Activated CD8-positive, alpha-beta memory T cell treated with anti-CD3 and anti-CD28 coated beads, Interleukin-2, amount 50 U/mL, for 24 hours (primary cell): Measurements from ENCODE around the gene ARHGEF17.

Experiments used
- DNase-seq: peaks from one replicate; pipeline ENCODE4 v3.0.0-alpha.2; 2020; ENCODE audit errors: extremely low read depth

ARHGEF17 gene

DNA sequence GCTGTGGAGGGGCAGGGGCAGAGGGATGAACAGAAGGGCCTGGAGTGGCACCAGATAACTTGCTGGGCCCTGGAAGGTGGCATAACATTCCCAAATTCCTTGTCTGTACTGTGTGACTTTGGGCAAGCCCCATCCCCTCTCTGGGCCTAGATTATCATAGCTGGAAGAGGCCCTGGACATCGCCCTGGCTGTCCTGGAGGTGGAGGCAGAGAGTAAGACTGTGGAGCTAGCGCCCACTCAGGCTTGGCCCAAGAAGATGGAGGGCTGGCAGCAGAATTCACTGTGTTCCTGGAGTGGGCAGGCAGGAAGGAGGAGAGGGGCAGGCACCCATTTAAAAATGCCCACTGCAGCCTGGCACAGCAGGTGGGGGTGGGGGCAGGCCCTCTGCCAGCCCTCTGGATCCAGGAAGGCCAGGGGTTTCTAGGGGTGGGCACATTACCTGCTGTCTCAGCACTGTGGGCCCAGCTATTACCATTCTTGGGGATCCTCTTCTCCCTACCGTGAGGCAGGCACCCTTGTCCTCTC, 22.6 kb downstream of the ARHGEF17 start:
- no peak for DNase-seq

GRCh38 chr11:73331138-73331916, 23.3 kb downstream of the ARHGEF17 start:
- no peak for DNase-seq

- DNase-seq, result no peak
Observed at GRCh38 chr11:73333173-73333572, 25.1 kb downstream of the ARHGEF17 start.

DNA sequence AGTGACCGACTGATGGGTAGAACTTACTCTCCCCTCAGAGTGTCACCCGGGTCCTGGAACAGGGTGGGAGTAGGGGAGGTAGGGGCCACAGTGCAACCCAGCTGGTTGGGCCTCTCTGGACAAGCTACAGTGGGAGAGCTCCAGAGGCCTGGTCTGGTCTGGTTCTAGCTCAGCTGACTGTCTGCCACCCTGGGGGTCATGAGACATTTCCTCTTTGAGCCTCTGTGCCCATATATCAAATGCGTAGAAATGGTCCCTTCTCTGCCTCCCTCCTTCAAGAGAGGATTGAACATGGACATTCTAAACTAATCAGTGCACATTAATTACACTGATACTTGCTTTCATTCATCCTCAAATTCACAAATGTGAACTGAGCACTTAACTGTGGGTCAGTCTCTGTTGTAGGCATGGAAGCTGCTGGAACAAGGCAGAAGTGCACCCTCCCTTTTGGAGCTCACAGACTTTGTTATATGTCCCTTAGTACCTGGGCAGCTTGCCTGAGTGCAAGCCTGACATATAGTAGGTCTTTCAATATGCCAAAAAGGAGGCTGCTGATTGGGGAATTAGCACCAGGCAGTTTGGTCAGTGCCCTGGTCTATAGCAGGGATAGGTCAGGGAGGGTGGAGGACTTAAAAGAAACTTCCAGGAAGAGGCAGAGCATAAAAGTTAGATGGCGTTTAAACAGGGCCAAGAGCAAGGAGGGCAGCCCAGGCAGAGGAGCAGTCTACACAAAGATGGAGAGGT, 25.7 kb downstream of the ARHGEF17 start:
- DNase-seq, result no peak

GRCh38 chr11:73334384-73335203, 26.5 kb downstream of the ARHGEF17 start:
- no peak for DNase-seq

DNA sequence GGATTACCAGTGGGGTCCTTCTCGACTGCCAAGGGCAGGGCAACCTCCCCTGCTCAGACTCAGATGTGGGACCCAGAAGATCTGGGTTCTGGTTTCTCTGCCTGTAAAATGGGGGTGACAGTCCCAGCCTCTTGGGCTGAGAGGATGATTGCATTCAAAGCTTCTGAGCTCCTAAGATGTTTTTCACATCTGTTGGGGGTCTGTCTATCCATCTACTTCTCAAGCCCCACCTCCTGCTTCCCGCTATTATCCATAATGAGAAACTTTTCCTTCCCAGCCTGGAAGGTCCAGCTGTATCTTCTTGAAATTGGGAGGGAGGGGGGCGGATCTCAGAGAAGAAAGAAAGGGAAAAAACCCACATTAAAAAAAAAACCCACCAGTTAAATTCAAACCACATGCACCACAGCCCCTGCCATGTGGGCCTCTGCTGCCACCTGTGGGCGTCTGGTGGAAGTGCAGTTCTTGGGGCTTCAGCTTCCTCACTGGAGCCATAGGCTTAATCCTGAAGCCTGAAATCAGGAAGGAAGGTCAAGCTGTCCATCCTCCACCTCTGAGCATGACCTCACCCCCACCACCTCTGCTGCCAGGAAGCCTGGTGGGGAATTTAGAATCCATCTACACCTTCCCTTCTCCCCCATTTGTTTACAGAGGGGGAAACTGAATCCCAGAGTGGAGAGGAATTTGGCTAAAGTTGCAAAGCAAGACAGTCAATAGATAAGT, 27.3 kb downstream of the ARHGEF17 start:
- peak; percentile 53 for DNase-seq

GRCh38 chr11:73337846-73338245, 29.8 kb downstream of the ARHGEF17 start:
- DNase-seq, result no peak

DNA sequence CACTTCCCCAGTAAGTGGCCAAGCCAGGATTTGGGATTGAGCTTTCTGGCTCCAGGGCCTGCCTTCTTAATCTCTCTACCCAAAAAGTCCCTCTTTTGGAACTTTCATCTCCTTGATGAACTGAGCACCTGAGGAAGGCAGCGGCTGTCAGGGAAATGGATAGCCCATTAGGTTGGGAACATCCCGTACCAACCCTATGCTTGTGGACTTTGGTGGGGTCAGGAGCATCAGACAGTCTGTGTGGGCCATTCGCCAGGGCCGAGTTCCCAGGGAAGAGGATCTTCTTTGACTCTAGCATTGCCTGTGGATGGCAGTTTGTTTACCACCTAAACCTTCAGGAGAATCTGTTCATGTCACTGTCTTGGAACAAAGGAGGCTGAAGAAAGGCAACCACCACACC, 30.2 kb downstream of the ARHGEF17 start:
- DNase-seq, result no peak

DNA sequence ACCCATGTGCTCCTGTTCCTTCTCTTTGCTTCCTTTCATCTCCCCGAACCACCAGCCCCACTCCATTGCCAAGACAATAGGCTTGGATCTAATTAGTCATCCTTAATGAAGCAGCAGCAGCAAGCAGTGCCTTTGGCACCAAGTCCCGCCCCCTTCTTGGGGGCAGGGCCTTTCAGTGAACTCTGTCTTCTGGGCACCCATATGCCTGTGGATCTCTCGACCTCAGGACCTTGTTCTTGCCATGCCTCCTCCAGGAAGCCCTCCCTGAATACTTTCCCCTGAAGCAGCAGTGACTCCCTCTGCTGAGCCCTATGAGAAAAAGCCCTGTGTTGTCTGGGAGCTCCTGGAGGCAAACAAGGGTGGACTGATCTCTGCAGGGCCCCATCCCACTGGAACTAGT, 32.1 kb downstream of the ARHGEF17 start:
- DNase-seq, result no peak

GRCh38 chr11:73342633-73343032, 34.6 kb downstream of the ARHGEF17 start:
- DNase-seq, result no peak

GRCh38 chr11:73343076-73343873, 35.2 kb downstream of the ARHGEF17 start:
- DNase-seq, result no peak

GRCh38 chr11:73344191-73344607, 36.1 kb downstream of the ARHGEF17 start:
- no peak for DNase-seq

- no peak for DNase-seq
Observed at GRCh38 chr11:73345481-73346160, 37.5 kb downstream of the ARHGEF17 start.

DNA sequence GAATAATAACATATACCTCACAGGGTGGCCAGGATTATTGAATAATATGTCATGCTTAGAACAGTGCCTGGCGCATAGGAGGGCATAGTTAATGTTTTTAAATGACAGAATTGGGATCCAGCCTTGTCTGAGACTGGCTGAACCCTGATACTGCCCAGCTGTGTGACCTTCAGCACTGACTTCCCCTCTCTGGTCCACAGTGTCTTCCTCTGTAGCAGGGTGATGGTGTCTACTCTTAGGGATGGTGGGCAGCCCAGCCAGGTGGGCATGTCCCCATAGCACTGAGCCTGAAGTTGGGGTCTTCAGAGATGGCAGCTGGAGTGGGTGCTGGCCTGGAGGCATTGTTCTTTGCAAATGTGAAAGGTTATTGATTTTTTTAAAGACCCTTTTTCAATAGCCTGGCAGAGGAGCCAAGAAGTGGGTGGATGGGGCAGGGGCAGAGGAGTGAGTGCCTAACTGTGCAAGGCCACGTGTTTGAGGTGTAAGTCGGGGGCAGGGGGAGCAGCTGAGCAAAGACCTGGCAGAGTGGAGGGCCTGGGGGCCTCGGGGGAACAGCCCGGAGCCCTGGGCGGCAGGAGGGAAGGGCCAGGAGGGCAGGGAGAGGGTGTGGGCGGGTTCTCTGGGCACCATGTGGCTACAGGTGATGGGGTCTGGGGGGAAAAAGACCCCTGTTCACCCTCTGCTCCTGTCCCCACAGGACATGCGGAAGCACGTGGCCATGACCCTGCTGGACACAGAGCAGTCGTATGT, 38.3 kb downstream of the ARHGEF17 start:
- no peak for DNase-seq

- no peak for DNase-seq
Observed at GRCh38 chr11:73347067-73347466, 39.0 kb downstream of the ARHGEF17 start.

- DNase-seq, result no peak
Observed at GRCh38 chr11:73348838-73349237, 40.8 kb downstream of the ARHGEF17 start.

- no peak for DNase-seq
Observed at GRCh38 chr11:73349633-73350032, 41.6 kb downstream of the ARHGEF17 start.

DNA sequence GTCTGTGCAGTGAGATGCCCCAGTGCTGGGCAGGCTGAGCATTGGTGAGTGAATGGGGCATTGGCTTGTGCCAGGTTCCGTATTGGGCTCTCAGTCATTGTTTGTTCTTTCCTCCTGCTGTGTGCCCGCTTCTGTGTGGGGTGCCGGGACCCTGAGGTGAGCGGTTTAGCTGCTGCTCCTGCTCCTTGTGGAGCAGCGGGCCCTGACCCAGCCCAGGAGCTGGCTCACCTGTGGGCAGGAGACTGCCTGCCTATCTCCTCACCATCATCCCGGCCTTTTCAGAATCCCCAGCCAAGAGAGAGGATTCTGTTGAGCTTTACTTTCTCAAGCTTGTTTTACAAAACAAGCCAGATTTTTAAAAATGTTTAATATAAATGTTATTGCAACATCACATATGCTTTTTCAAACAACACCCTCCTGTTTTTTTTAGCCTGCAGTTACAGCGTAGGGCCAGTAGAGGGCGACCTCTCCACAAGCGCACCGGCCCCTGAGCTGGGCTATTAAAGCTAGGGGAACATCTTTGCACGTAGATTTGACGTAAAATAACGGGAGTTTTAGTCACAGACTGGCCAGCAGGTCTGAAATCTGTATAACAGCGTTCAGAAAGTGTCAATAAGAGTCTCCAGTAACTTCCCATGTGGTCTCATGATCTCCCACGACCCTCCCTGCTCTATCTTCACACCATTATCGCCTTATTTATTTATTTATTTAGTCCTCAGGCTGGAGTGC, 43.0 kb downstream of the ARHGEF17 start:
- DNase-seq, result no peak

- DNase-seq, result no peak
Observed at GRCh38 chr11:73353422-73353821, 45.3 kb downstream of the ARHGEF17 start.
